DMS153 (cell line): ENCODE results near the gene SCFD2.
"Not testable (repeated sequence)": the region's sequence is repeated elsewhere in the genome, so short reads cannot be mapped to it uniquely, and the experiment has no call there.

ENCODE experiments used
- DNase-seq: peaks from one replicate; lab custom pipeline; 2025; lab: John Stamatoyannopoulos, UW

The SCFD2 gene

GRCh38 chr4:53011259-53011905 is 354.5 kb downstream of the SCFD2 start:
- DNase-seq = no peak

DNA sequence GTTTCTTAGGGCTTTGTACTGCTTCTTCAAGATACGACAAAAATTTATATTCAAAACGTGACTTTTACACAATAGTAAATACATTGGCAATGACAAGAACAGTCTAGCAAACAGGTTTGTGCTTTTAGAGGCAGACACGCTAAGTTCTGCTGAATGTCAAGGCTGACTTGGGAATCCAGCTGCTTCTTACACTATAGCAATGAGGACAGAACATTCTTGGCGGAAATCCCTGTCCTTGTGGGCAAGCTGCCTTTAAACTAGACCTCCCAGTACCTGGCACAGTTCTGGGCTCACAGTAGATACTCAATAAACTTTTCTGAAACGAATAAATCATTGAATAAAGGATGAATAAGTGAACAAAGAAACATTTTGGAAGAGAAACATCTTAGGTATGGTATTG is 355.5 kb downstream of the SCFD2 start:
- DNase-seq = no peak

- no peak for DNase-seq
Observed at GRCh38 chr4:53009824-53010223, 356.0 kb downstream of the SCFD2 start.

GRCh38 chr4:53007024-53007423 is 358.8 kb downstream of the SCFD2 start:
- DNase-seq = no peak

- DNase-seq = no peak
Observed at GRCh38 chr4:53005808-53006207, 360.1 kb downstream of the SCFD2 start.

- no peak for DNase-seq
Observed at GRCh38 chr4:53005149-53005546, 360.7 kb downstream of the SCFD2 start.

- no peak for DNase-seq
Observed at GRCh38 chr4:53004497-53005148, 361.2 kb downstream of the SCFD2 start.

- no peak for DNase-seq
Observed at GRCh38 chr4:53003959-53004358, 361.9 kb downstream of the SCFD2 start.

- no peak for DNase-seq
Observed at GRCh38 chr4:53000560-53000959, 365.3 kb downstream of the SCFD2 start.

DNA sequence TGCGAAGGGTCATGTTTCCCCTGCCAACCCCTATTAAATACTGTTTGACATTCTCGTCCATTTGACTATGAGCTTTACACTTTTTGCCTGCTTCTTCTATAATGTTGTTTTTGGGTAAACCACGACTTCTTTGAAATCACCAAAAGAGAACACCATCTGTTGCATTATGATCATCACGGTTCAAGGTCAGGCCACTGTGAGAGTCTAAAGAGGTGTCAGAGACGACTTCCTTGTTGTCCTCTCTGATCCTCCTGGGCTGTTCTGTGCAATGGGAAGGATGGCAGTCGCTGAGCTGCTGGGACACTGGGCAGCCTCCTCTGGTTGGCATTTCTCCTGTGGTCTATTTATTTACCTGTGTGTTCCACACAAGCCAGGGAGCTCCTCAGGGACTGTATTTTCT is 366.2 kb downstream of the SCFD2 start:
- DNase-seq = no peak

- DNase-seq = no peak
Observed at GRCh38 chr4:52998413-52998812, 367.4 kb downstream of the SCFD2 start.

GRCh38 chr4:52997132-52997416 is 368.8 kb downstream of the SCFD2 start:
- no peak for DNase-seq

DNA sequence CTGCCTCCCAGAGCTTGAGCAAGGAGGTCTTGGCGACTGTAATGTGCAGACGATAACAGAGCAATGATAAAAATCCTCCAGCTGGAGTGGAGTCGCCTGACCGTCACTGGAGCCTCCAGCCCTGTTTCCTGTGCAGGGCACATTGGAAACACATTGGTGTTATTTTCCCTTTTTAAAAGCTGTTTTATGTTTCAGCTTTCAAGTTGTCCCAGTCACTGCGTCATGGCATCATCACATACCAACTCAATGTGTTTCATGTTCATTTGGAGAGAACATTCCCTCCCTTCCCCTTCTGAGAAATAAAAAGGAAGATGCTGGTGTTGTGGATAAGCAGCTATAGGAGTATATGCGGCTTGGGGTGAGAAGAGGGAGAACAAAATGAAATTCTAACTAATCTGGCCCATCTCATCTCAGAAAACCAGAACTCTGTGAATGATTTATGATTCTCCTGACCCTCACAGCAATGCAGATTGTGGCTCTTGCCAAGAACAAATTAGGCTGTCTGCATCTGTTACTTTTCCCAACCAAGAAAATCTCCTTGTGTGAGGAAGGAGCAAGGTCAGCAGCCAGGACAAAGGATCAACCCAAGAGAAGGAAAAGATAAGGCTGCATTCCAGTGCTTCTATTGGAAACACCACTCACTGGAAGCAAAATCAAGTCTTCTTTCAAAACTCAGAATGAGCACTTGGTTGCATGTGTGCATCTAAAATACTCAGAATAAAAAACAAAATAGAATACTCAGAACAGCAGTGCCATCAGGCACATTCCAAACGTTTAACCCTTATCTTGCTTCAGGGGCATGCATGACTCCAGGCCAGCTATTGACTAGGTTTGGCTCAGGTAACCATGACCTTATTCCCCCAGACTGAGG is 369.4 kb downstream of the SCFD2 start:
- DNase-seq = no peak

GRCh38 chr4:52995360-52996030 is 370.4 kb downstream of the SCFD2 start:
- DNase-seq = no peak

DNA sequence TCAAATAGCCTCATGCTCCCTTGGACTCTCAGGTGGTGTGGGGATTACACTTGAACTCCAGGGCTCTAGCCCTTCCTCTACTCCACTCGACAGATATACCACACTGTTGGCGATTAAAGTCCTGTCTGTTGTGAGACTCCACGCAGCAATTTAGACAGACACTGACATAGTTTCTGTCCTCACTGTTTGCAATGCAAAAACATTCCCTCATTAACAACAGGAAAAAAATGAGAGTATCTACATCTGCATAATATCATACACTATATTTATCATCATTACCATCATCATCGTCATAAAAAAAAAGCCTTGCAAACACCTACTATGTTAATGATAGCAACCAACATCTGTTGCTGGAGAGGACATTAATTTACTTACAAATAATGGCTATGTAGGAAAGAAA is 371.3 kb downstream of the SCFD2 start:
- no peak for DNase-seq

GRCh38 chr4:52993771-52994170 is 372.1 kb downstream of the SCFD2 start:
- DNase-seq = no peak

DNA sequence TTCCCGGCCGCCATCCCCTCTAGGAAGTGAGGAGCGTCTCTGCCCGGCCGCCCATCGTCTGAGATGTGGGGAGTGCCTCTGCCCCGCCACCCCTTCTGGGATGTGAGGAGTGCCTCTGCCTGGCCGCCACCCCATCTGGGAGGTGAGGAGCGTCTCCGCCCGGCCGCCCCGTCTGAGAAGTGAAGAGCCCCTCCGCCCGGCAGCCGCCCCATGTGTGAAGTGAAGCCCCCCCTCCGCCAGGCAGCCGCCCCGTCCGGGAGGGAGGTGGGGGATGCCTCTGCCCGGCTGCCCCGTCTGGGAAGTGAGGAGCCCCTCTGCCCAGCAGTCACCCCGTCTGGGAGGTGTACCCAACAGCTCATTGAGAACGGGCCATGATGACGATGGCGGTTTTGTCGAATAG is 373.3 kb downstream of the SCFD2 start:
- DNase-seq = not testable (repeated sequence)

- DNase-seq = no peak
Observed at GRCh38 chr4:52991472-52991871, 374.4 kb downstream of the SCFD2 start.

DNA sequence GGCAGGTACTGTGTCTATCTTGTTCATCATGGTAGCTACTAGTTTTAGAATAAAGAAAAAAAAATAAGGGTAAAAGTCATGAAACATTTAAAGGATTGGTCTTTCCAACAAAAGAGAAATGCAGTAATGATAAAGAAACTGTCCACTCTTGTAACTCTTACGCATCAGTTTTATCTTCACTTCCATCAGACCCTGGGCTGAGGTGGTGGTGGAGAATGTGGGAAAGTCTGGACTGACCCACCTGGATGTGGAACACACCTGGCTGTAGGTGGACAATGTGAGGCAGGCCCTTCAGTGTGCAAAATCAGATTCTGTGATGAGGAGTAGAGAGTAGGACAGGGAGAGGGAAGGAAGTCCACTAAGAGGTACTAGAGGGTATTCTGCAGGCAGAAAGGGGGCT is 375.2 kb downstream of the SCFD2 start:
- no peak for DNase-seq

GRCh38 chr4:52989865-52990264 is 376.0 kb downstream of the SCFD2 start:
- no peak for DNase-seq

GRCh38 chr4:52987392-52988056 is 378.3 kb downstream of the SCFD2 start:
- no peak for DNase-seq

DNA sequence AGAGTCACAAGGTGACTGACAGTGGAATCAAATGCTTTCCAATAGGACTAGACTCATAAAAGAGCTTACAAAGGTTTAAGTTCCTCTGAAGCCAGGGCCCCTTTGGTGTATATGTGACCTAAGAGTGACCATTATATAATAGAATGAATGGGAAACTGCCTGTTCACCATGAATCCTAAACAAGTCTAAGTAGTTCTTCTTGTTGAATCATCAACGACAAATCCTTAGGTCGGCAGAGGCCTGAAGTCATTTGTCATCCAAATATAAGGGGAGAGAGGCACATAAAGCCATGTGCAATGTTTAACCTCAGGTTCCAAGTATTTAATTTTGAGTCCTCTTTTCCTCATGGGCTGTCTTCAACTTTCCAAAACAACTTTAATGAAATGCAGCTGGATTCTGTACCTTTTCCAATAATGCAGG is 381.4 kb downstream of the SCFD2 start:
- DNase-seq = no peak
